GM11168 (cell line): ENCODE data around the gene HEMGN.

ENCODE experiments used
- in situ Hi-C: fragments of 300-500 bp; cut with MboI; formaldehyde crosslinking; loops from one replicate; pipeline ENCODE4 v1.12.0; 2022; ENCODE audit warnings: low sequenced_read_pairs; ENCODE audit not compliant: unreplicated experiment

HEMGN gene

GRCh38 chr9:97903177-97903576, 34.8 kb downstream of the HEMGN start:
- in situ Hi-C loops, result no loop called here

DNA sequence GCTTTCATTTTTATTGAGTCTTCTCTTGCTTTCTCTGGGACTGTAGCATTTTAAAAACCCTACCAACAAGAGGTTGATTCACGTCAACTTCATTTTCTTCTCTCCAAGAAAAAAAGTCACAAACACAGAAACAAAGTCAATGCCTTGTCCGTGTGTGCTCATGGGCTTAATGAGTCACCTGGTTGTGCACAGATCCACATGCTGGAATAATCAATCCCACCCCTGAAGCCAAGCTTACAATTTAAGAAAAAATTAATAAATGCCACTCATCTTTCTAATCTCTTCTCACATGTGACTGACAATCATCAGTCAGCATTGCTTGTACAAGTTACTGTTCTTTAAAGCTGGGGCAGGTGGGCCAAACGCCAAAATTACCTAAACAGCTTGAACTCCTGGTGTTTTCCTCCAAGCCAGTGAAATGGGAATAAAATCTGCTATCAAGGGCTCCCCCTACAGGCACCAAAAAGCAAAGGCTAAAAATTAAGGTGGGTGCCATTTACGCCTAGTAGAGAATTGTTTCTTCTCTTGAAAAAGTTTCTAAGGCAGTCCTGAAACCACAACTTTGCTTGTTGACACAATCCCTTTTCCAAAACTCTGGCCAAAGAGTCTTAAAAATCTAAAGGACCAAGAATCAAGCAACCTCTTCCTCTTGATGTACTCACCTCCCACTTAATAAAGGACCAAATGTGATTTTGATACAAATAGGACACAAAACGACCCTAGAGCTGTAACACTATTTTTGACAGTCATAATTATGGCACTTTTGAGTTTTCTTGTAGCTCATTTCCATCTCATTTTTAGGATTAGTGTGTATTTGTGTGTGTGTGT, 37.0 kb downstream of the HEMGN start:
- in situ Hi-C loops, result no loop called here

DNA sequence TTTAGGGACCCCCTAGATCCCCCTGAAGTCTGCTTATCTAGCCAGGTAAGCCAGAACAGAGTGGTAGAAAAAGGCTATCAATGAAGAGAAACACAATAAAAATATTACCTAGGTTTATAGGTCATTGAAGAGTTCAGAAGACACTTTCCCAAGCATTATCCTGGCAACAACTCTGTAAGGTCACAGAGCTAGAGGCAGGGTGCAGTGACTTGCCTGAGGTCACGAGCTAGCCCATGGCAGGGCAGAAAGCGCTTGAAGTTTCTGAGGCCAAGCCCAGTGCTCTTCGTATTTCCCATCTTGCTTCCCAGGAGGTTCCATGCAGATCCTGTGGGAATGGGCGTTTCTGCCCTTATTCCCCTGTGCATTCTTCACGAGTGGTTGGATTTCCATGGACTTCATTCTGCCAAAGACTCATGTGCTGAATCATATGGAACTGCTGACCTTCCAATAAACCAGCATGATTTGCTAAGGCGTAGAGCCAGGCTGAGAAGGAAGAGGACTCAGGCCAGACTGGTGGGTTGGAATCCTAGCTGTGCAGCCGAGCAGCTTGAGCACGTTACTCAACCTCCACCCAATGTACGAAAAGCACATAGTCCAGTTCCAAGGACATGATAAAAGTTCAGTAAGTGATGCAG, 37.8 kb downstream of the HEMGN start:
- in situ Hi-C loops, result no loop called here

DNA sequence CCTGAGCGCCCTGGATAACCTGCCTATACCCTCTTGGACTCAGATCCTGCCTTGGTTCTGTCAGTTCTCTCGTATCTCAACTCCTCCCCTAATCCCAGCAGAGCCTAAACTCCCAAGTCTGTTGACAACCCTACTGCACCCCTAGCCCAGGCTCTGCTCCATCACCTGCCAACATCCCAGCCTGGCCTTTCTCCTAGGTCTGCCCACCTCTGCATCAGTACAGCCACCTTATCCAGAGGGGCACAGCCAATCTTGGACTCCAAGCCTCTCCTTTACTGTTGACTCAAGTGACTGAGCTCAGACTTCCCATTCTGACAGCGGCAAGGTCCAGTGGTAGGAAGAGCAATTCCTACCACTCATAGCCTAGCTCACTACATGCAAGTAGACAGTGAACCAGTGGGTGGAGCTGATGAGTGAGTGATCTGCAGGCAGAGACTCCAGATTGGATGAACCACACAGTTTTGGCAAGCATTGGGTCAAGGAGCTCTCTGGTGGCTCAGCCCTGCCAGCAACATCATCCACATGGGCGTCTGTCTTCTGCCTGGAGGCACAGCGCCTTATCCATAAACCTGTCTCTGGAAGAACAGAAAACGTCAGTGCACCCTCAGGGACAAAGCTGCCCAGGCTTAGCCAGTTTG, 42.2 kb downstream of the HEMGN start:
- in situ Hi-C loops, result loop anchor here (5.0 kb wide), 1 partner anchor 184 kb away; no protein-coding TSS in a partner anchor

- in situ Hi-C loops, result loop anchor here (5.0 kb wide), 1 partner anchor 183 kb away; no protein-coding TSS in a partner anchor
Measured at GRCh38 chr9:97895211-97895610, 42.8 kb downstream of the HEMGN start.

DNA sequence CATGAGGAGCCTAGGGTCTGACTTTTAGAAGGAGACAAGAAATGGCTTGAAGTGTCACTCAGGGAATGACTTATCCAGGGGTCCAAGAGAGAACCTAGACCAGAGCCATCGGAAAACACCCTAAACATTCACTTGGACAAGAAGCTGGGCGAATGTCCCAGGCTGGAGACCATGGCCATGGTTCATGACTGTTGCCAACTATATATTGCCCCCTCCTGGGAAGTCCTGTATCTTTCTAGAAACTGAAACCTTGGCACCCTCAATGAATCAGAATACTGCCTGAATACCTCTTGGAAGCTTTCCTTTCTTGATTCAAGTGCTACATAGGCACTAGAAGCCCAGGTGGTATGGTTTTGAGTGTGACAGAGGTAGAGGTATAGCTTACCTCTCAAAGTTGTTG, 45.6 kb downstream of the HEMGN start:
- in situ Hi-C loops, result no loop called here

- in situ Hi-C loops, result no loop called here
Measured at GRCh38 chr9:97891736-97892135, 46.2 kb downstream of the HEMGN start.

GRCh38 chr9:97889941-97890887, 47.8 kb downstream of the HEMGN start:
- in situ Hi-C loops, result no loop called here

GRCh38 chr9:97880336-97880735, 57.6 kb downstream of the HEMGN start:
- in situ Hi-C loops, result no loop called here
